ENCODE results near the gene PTPRN2. TPM values are rescaled to one million over a fixed set of nuclear protein-coding genes. Genes with fewer than 3 reads are reported as not detected.
"Not testable (repeated sequence)": the region's sequence is repeated elsewhere in the genome, so short reads cannot be mapped to it uniquely, and the experiment has no call there.

PTPRN2 gene
- total and polyA plus RNA-seq, 2 donors (not counting 1 experiment from before 2014, with no cell fraction given) = 0.54 to 1.2 TPM

DNA sequence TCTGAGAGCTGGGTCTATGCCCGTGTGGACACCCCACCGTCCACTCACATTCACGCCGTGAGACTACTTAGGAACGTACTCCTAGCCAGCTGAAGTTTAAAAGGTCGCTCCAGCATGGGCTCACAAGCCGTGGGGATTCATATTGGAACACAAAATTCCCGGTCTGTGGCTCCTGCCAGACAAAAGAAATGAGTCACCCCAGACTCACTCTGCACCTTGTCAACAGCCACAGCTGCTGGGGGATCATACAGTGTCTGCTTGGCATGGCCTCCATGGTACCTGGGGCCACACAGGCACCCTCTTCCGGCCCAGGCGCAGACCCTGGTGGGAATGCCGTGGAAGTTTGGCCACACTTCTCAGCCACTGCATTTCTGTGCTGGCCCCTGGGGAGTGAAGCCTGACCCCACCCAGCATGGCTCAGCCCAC is 1022.4 kb downstream of the PTPRN2 start:
- Histone ChIP-seq H2AFZ (ENCODE audit: low read length) (no peak overlapping the region), H4K20me1 (ENCODE audit: control insufficient read depth, extremely low read depth, insufficient read depth, low read length) (no peaks in the 10 kb centered on the region), H3K4me2 (ENCODE audit: extremely low read depth, insufficient read depth, low read length) (no peak overlapping the region), H3K36me3 (ENCODE audit: control insufficient read depth, insufficient read depth, low read length) (no peaks in the 10 kb centered on the region), H3K27ac (ENCODE audit: insufficient read depth, low read length) (no peak overlapping the region), H3K4me3 (replicated peaks in 1 of 4; ENCODE audit: control extremely low read depth in 1 of 4, insufficient read depth in 1 of 4, low read depth in 3 of 4, low read length in 4 of 4) (no peak overlapping the region), H3K9ac (ENCODE audit: insufficient read depth, low read length) (no peak overlapping the region), H3K9me3 (ENCODE audit: control insufficient read depth, insufficient read depth, low read depth, low read length) (peaks cover 1% of the 10 kb centered on the region), H3K79me2 (ENCODE audit: control insufficient read depth, insufficient read depth, low read length) (no peaks in the 10 kb centered on the region), H3K27me3 (ENCODE audit: control insufficient read depth, insufficient read depth, low read length) (no peaks in the 10 kb centered on the region), H3K4me1 (ENCODE audit: control insufficient read depth, extremely low read depth, insufficient read depth, low read length) (no peaks in the 10 kb centered on the region)
- TF ChIP-seq EZH2 (IDR thresholded peaks at IDR 0.05; ENCODE audit: low read length, missing control alignments) = no peak
- TF ChIP-seq, protein P1, sequence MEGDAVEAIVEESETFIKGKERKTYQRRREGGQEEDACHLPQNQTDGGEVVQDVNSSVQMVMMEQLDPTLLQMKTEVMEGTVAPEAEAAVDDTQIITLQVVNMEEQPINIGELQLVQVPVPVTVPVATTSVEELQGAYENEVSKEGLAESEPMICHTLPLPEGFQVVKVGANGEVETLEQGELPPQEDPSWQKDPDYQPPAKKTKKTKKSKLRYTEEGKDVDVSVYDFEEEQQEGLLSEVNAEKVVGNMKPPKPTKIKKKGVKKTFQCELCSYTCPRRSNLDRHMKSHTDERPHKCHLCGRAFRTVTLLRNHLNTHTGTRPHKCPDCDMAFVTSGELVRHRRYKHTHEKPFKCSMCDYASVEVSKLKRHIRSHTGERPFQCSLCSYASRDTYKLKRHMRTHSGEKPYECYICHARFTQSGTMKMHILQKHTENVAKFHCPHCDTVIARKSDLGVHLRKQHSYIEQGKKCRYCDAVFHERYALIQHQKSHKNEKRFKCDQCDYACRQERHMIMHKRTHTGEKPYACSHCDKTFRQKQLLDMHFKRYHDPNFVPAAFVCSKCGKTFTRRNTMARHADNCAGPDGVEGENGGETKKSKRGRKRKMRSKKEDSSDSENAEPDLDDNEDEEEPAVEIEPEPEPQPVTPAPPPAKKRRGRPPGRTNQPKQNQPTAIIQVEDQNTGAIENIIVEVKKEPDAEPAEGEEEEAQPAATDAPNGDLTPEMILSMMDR (conservative IDR thresholded peaks at IDR 0.05 in 1 of 2, IDR thresholded peaks at IDR 0.05 in 1 of 2; ENCODE audit: low read depth in 1 of 2, low read length in 2 of 2) = no peak
- peak in 1 of 2 donors; percentile 81 for DNase-seq (ENCODE audit: low read depth in 2 of 2)

DNA sequence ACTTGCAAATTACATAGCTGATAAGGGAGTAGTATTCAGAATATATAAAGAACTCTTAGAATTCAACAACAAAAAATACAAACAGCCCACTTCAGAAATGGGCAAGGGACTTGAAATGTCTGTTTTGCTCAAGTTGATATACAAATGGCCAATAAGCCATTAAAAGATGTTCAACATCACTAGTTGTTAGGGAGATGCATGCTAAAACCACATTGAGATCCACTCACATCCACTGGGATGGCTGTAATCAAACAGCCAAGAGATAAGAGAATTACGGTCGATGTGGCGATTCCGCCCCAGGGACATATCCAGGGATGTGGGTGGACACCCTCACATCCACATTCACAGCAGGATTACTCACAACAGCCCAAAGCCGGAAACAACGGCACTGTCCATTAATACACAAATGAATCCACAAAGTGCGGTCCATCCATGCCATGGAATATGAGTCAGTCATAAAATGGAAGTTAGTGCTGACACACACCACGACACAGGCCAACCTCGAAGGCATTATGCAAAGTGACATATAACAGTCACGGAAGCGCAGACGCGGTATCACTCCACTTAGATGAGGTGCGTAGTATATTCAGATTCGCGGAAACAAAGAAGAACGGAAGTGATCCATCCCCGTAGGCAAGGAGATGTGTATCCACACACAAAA is 1023.0 kb downstream of the PTPRN2 start:
- TF ChIP-seq, protein P1 (conservative IDR thresholded peaks at IDR 0.05 in 1 of 2, IDR thresholded peaks at IDR 0.05 in 1 of 2; ENCODE audit: low read depth in 1 of 2, low read length in 2 of 2) = no peak
- no peak for TF ChIP-seq EZH2 (IDR thresholded peaks at IDR 0.05; ENCODE audit: low read length, missing control alignments)
- Histone ChIP-seq H3K27ac (ENCODE audit: insufficient read depth, low read length) (no peak overlapping the region), H3K4me1 (ENCODE audit: control insufficient read depth, extremely low read depth, insufficient read depth, low read length) (no peaks in the 10 kb centered on the region), H2AFZ (ENCODE audit: low read length) (no peak overlapping the region), H3K79me2 (ENCODE audit: control insufficient read depth, insufficient read depth, low read length) (no peaks in the 10 kb centered on the region), H3K4me3 (replicated peaks in 1 of 4; ENCODE audit: control extremely low read depth in 1 of 4, insufficient read depth in 1 of 4, low read depth in 3 of 4, low read length in 4 of 4) (no peak overlapping the region), H4K20me1 (ENCODE audit: control insufficient read depth, extremely low read depth, insufficient read depth, low read length) (no peaks in the 10 kb centered on the region), H3K4me2 (ENCODE audit: extremely low read depth, insufficient read depth, low read length) (no peak overlapping the region), H3K9ac (ENCODE audit: insufficient read depth, low read length) (no peak overlapping the region), H3K9me3 (ENCODE audit: control insufficient read depth, insufficient read depth, low read depth, low read length) (peaks cover 1% of the 10 kb centered on the region), H3K27me3 (ENCODE audit: control insufficient read depth, insufficient read depth, low read length) (no peaks in the 10 kb centered on the region), H3K36me3 (ENCODE audit: control insufficient read depth, insufficient read depth, low read length) (no peaks in the 10 kb centered on the region)
- peak; percentile 5 to 98 for DNase-seq (ENCODE audit: low read depth in 2 of 2)

DNA sequence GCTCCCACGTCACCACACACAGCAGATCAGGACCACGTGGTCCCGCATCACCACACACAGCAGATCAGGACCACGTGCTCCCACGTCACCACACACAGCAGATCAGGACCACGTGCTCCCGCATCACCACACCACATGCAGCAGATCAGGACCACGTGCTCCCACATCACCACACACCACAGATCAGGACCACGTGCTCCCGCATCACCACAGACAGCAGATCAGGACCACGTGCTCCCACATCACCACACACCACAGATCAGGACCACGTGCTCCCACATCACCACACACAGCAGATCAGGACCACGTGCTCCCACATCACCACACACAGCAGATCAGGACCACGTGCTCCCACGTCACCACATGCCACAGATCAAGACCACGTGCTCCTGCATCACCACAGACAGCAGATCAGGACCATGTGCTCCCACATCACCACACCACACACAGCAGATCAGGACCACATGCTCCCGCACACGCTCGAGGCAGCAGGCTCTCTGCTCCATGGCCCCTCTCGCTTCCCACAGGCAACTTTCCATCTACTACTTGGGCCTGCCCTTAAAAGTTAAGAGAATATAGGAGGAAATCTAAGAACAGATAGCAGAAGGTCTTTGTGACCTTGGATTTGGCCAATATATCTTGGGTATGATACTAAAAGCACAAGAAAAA is 1024.0 kb downstream of the PTPRN2 start:
- H3K79me2 ChIP-seq (ENCODE audit: control insufficient read depth, insufficient read depth, low read length); H3K36me3 ChIP-seq (ENCODE audit: control insufficient read depth, insufficient read depth, low read length); DNase-seq (ENCODE audit: low read depth in 2 of 2); H3K9me3 ChIP-seq (ENCODE audit: control insufficient read depth, insufficient read depth, low read depth, low read length); H3K27me3 ChIP-seq (ENCODE audit: control insufficient read depth, insufficient read depth, low read length); H4K20me1 ChIP-seq (ENCODE audit: control insufficient read depth, extremely low read depth, insufficient read depth, low read length); H3K4me2 ChIP-seq (ENCODE audit: extremely low read depth, insufficient read depth, low read length); H3K9ac ChIP-seq (ENCODE audit: insufficient read depth, low read length); H3K27ac ChIP-seq (ENCODE audit: insufficient read depth, low read length); H3K4me1 ChIP-seq (ENCODE audit: control insufficient read depth, extremely low read depth, insufficient read depth, low read length); H3K4me3 ChIP-seq (replicated peaks in 1 of 4; ENCODE audit: control extremely low read depth in 1 of 4, insufficient read depth in 1 of 4, low read depth in 3 of 4, low read length in 4 of 4); H2AFZ ChIP-seq (ENCODE audit: low read length): not testable (repeated sequence)

DNA sequence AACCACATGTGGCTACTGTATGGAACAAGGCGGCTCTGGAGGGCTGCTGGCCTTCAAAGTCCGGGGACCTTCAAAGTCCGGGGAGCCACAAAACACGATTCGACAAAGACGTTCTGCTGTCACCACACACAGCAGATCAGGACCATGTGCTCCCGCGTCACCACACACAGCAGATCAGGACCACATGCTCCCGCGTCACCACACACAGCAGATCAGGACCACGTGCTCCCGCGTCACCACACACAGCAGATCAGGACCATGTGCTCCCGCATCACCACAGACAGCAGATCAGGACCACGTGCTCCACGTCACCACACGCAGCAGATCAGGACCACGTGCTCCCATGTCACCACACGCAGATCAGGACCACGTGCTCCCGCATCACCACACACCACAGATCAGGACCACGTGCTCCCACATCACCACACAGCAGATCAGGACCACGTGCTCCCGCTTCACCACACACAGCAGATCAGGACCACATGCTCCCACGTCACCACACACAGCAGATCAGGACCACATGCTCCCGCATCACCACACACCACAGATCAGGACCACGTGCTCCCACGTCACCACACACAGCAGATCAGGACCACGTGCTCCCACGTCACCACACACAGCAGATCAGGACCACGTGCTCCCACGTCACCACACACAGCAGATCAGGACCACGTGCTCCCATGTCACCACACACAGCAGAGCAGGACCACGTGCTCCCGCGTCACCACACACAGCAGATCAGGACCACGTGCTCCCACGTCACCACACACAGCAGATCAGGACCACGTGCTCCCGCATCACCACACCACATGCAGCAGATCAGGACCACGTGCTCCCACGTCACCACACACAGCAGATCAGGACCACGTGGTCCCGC is 1024.9 kb downstream of the PTPRN2 start:
- H3K79me2 ChIP-seq (ENCODE audit: control insufficient read depth, insufficient read depth, low read length); H2AFZ ChIP-seq (ENCODE audit: low read length); H3K4me3 ChIP-seq (replicated peaks in 1 of 4; ENCODE audit: control extremely low read depth in 1 of 4, insufficient read depth in 1 of 4, low read depth in 3 of 4, low read length in 4 of 4): not testable (repeated sequence)

More for the DNA sequence above, 1024.9 kb downstream of the PTPRN2 start:
- H3K27ac ChIP-seq (ENCODE audit: insufficient read depth, low read length); H3K36me3 ChIP-seq (ENCODE audit: control insufficient read depth, insufficient read depth, low read length); H3K9me3 ChIP-seq (ENCODE audit: control insufficient read depth, insufficient read depth, low read depth, low read length); H4K20me1 ChIP-seq (ENCODE audit: control insufficient read depth, extremely low read depth, insufficient read depth, low read length); H3K4me2 ChIP-seq (ENCODE audit: extremely low read depth, insufficient read depth, low read length); H3K4me1 ChIP-seq (ENCODE audit: control insufficient read depth, extremely low read depth, insufficient read depth, low read length); H3K9ac ChIP-seq (ENCODE audit: insufficient read depth, low read length); DNase-seq (ENCODE audit: low read depth in 2 of 2); H3K27me3 ChIP-seq (ENCODE audit: control insufficient read depth, insufficient read depth, low read length): not testable (repeated sequence)

Measured in fibroblast of lung (primary cell).